Adrenal gland (tissue), 5 donors: ENCODE results near the gene ITGBL1.

Experiments
- POLR2A ChIP-seq, 2 donors: fragments of 450-650 bp; IDR thresholded peaks; one replicate each; pipeline ENCODE4 v1.6.1; 2017; ENCODE audit warnings: antibody characterized with exemption in 2 of 2, mild to moderate bottlenecking in 2 of 2, moderate library complexity in 1 of 2
- TF ChIP-seq, protein P1 (sequence below), 6 experiments: fragments of 450-650 bp in 4 of 6; fragments of 200-600 bp in 2 of 6; sonication (generic) in 1 of 6; IDR thresholded peaks; 1 replicate in 5 of 6; 2 replicates in 1 of 6; pipeline versions ENCODE4 v1.5.1 to v1.8.0; 2016 to 2021; ENCODE audit warnings: antibody characterized with exemption in 6 of 6, mild to moderate bottlenecking in 2 of 6, moderate library complexity in 1 of 6
- donor health status: DM: no; HTN: no; CAD: no.

DNA sequence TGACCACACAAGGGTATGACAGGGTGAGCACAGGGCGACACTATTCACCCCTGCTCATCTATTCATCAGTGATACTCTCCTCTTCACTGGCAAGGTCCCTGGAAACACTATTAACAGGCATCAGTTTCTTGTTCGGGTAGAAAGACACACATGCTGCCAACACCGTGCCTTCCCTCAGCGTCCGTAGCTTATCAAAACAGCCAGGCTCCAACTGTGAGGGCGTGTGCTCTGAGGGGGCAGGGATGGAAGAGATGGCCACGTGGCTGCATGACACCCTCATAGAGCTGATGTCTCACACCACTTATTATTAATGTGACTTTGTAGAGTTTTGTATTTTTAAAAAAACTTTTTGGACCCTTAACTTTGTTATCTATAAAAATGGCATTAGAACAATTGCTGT, 160.3 kb downstream of the ITGBL1 start:
- TF ChIP-seq, protein P1, sequence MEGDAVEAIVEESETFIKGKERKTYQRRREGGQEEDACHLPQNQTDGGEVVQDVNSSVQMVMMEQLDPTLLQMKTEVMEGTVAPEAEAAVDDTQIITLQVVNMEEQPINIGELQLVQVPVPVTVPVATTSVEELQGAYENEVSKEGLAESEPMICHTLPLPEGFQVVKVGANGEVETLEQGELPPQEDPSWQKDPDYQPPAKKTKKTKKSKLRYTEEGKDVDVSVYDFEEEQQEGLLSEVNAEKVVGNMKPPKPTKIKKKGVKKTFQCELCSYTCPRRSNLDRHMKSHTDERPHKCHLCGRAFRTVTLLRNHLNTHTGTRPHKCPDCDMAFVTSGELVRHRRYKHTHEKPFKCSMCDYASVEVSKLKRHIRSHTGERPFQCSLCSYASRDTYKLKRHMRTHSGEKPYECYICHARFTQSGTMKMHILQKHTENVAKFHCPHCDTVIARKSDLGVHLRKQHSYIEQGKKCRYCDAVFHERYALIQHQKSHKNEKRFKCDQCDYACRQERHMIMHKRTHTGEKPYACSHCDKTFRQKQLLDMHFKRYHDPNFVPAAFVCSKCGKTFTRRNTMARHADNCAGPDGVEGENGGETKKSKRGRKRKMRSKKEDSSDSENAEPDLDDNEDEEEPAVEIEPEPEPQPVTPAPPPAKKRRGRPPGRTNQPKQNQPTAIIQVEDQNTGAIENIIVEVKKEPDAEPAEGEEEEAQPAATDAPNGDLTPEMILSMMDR (IDR thresholded peaks at IDR 0.05), result no peak
- TF ChIP-seq POLR2A (IDR thresholded peaks at IDR 0.05), result no peak
